HCT116 (cell line): ENCODE results near the gene PNP. TPM values are rescaled to one million over a fixed set of nuclear protein-coding genes. Genes with fewer than 3 reads are reported as not detected.

ENCODE experiments used
- ATAC-seq: fragments of 200-7000 bp; cut with Tn5 transposase; 2 replicates; pipeline ENCODE4 v1.9.1; 2020; ENCODE audit warnings: mild to moderate bottlenecking, moderate library complexity
- BruUV-seq: library from RNA; stranded (reverse); fragments of 400-500 nt; replicated peaks from 2 replicates; lab custom pipeline; 2021; lab: Mats Ljungman, UMichigan
- CTCF ChIA-PET: fragments of 300-600 bp; sonication (Branson Sonifier 250); formaldehyde crosslinking; loops from one replicate; lab custom pipeline; 2021; ENCODE audit warnings: antibody characterized with exemption; lab: Charles Lee
- POLR2A ChIA-PET: fragments of 300-600, 350-600 bp; sonication (Branson Sonifier 250); formaldehyde crosslinking; loops from one replicate; lab custom pipeline; 2021; ENCODE audit warnings: antibody characterized with exemption; lab: Charles Lee
- RAD21 ChIA-PET, 2 experiments: fragments of 300-600 bp; sonication (Branson Sonifier 250); formaldehyde crosslinking; loops; one replicate each; lab custom pipeline; 2023; ENCODE audit warnings: low total read pairs in 2 of 2; ENCODE audit not compliant: uncharacterized antibody in 2 of 2, unreplicated experiment in 2 of 2, low non-redundant PET in 1 of 2; lab: Charles Lee
- DNase-seq: peaks from one replicate; pipeline ENCODE4 v3.0.0-alpha.2; 2010; ENCODE audit warnings: low read depth, low spot score
- H2AFZ ChIP-seq: fragments of 200-600 bp; shearing (Covaris generic), sonication (generic); 2 replicates; pipeline ENCODE4 v1.6.1; 2017; ENCODE audit warnings: low read depth, mixed run types, mixed read lengths, antibody characterized with exemption, low read length; ENCODE audit not compliant: poor library complexity, severe bottlenecking
- H3K27ac ChIP-seq: 2 replicates; pipeline ENCODE4 v1.5.1; 2012; ENCODE audit warnings: low read depth, low read length
- H3K27me3 ChIP-seq: fragments of 200-600 bp; sonication (generic); 2 replicates; pipeline ENCODE4 v1.6.1; 2016; ENCODE audit warnings: mixed run types, low read length, mixed read lengths; ENCODE audit not compliant: insufficient read depth
- H3K36me3 ChIP-seq, 2 experiments: fragments of 200-500 bp in 1 of 2; fragments of 200-600 bp in 1 of 2; sonication (Bioruptor generic) in 1 of 2; sonication (generic) in 1 of 2; 2 replicates each; pipeline versions ENCODE4 v1.5.1 to v1.6.1; 2014 to 2016; ENCODE audit warnings: low read length in 2 of 2, inconsistent platforms in 1 of 2, mixed read lengths in 1 of 2, mixed run types in 1 of 2; ENCODE audit not compliant: insufficient read depth in 2 of 2, control insufficient read depth in 1 of 2
- H3K4me1 ChIP-seq, 2 experiments: fragments of 200-600 bp in 1 of 2; sonication (generic) in 1 of 2; 2 replicates each; pipeline versions ENCODE4 v1.5.1 to v1.6.1; 2012 to 2017; ENCODE audit warnings: low read length in 2 of 2, inconsistent platforms in 1 of 2, mild to moderate bottlenecking in 1 of 2, mixed read lengths in 1 of 2, mixed run types in 1 of 2, moderate library complexity in 1 of 2; ENCODE audit not compliant: insufficient read depth in 2 of 2, control insufficient read depth in 1 of 2
- H3K4me2 ChIP-seq: fragments of 200-600 bp; sonication (generic); 2 replicates; pipeline ENCODE4 v1.6.1; 2017; ENCODE audit warnings: mixed run types, low read length, mixed read lengths
- H3K4me3 ChIP-seq, 2 experiments: fragments of 200-600 bp in 1 of 2; sonication (generic) in 1 of 2; replicated peaks in 1 of 2; 2 replicates each; pipeline ENCODE4 v1.5.1; 2011 to 2016; ENCODE audit warnings: low read length in 2 of 2, control low read depth in 1 of 2, low read depth in 1 of 2, mild to moderate bottlenecking in 1 of 2, mixed read lengths in 1 of 2, mixed run types in 1 of 2
- H3K79me2 ChIP-seq: fragments of 200-600 bp; sonication (generic); 2 replicates; pipeline ENCODE4 v1.6.1; 2017; ENCODE audit warnings: mild to moderate bottlenecking, mixed run types, low read length, moderate library complexity, mixed read lengths; ENCODE audit not compliant: insufficient read depth
- H3K9ac ChIP-seq: fragments of 200-600 bp; sonication (generic); 2 replicates; pipeline ENCODE4 v1.6.1; 2016; ENCODE audit warnings: low read length, mixed read lengths
- H3K9me2 ChIP-seq: fragments of 200-600 bp; sonication (generic), shearing (Covaris generic); 2 replicates; pipeline ENCODE4 v1.6.1; 2017; ENCODE audit warnings: mixed run types, mild to moderate bottlenecking, moderate library complexity; ENCODE audit not compliant: insufficient read depth
- H3K9me3 ChIP-seq, 2 experiments: fragments of 200-500 bp in 1 of 2; fragments of 200-600 bp in 1 of 2; sonication (Bioruptor generic) in 1 of 2; sonication (generic) in 1 of 2; 2 replicates each; pipeline ENCODE4 v1.6.1; 2014 to 2017; ENCODE audit warnings: low read length in 2 of 2, mixed read lengths in 2 of 2, inconsistent platforms in 1 of 2, low read depth in 1 of 2, mild to moderate bottlenecking in 1 of 2, mixed run types in 1 of 2, moderate library complexity in 1 of 2; ENCODE audit not compliant: control insufficient read depth in 1 of 2, insufficient read depth in 1 of 2
- H4K20me1 ChIP-seq: fragments of 200-600 bp; sonication (generic), shearing (Covaris generic); 2 replicates; pipeline ENCODE4 v1.6.1; 2017; ENCODE audit warnings: mixed run types, mild to moderate bottlenecking, moderate library complexity; ENCODE audit not compliant: insufficient read depth
- ELF1 ChIP-seq: IDR thresholded peaks from 2 replicates; pipeline ENCODE4 v1.6.1; 2012; ENCODE audit warnings: low read depth, borderline replicate concordance
- EZH2phosphoT487 ChIP-seq: fragments of 200-600 bp; IDR thresholded peaks from 2 replicates; pipeline ENCODE4 v1.6.1; 2018; ENCODE audit warnings: antibody characterized with exemption, borderline replicate concordance
- RAD21 ChIP-seq: IDR thresholded peaks from 2 replicates; pipeline ENCODE4 v1.6.1; 2012; ENCODE audit warnings: low read depth, mild to moderate bottlenecking
- SIN3A ChIP-seq: IDR thresholded peaks from 2 replicates; pipeline ENCODE4 v1.6.1; 2012; ENCODE audit warnings: low read depth
- ZFX ChIP-seq: fragments of 450-650 bp; IDR thresholded peaks from 2 replicates; pipeline ENCODE4 v1.6.1; 2017
- intact Hi-C: fragments of 100-400 bp; cut with micrococcal nuclease; formaldehyde crosslinking; loops from 2 replicates; pipeline ENCODE4 v1.10.0; 2022
- total RNA-seq: library from RNA; stranded (reverse); gene quantifications from one replicate; pipeline ENCODE4 v1.2.1, GENCODE V29; 2021; ENCODE audit not compliant: unreplicated experiment
- TF ChIP-seq, protein P1 (sequence below): IDR thresholded peaks from 2 replicates; pipeline ENCODE4 v1.6.1; 2012; ENCODE audit warnings: low read depth
- TF ChIP-seq, protein P2 (sequence below), 3 experiments: fragments of 200-600 bp in 1 of 3; sonication (generic) in 1 of 3; IDR thresholded peaks in 2 of 3; conservative IDR thresholded peaks in 1 of 3; 2 replicates each; pipeline ENCODE4 v1.5.1; 2012 to 2017; ENCODE audit warnings: low read depth in 2 of 3, low read length in 2 of 3, antibody characterized with exemption in 1 of 3, borderline replicate concordance in 1 of 3, control low read depth in 1 of 3, mild to moderate bottlenecking in 1 of 3, mixed read lengths in 1 of 3, mixed run types in 1 of 3, moderate library complexity in 1 of 3; ENCODE audit not compliant: insufficient read depth in 1 of 3
- TF ChIP-seq, protein P3 (sequence below): IDR thresholded peaks from 2 replicates; pipeline ENCODE4 v1.6.1; 2011; ENCODE audit warnings: mild to moderate bottlenecking, low read length, moderate library complexity; ENCODE audit not compliant: insufficient replicate concordance; ENCODE audit errors: extremely low read depth

The PNP gene
- total RNA-seq, 1 experiment from 2014 or later, result 63.0 TPM

DNA sequence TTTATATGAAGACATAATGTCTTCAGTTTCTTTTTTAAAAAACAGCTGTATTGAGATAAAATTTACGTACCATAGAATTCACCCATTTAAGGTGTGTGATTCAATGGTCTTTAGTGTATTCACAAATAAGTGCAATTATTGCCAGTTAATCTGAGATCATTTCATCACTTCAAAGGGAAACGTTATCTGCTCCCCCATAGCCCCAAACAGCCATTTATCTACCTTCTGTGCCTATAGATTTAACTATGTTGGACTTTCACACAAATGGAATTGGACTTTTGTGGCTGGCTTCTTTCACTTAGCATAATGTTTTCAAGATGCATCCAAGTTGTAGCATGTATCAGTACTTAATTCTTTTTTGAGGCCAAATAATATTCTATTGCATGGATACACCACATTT lies 9.7 kb downstream of the PNP start:
- ChIA-PET POLR2A (no interaction called here), RAD21 (no interaction called here), CTCF (no interaction called here)
- Histone ChIP-seq H4K20me1 (no peaks in the 10 kb centered on the region), H3K9me3 (no peaks in the 10 kb centered on the region), H3K27me3 (no peaks in the 10 kb centered on the region), H3K9ac (no peak overlapping the region), H2AFZ (no peak overlapping the region), H3K4me1 (no peaks in the 10 kb centered on the region), H3K9me2 (no peaks in the 10 kb centered on the region), H3K27ac (no peak overlapping the region), H3K36me3 (peaks cover 31 to 38% of the 10 kb centered on the region in 2 experiments), H3K4me3 (no peak overlapping the region), H3K79me2 (peaks cover 8% of the 10 kb centered on the region), H3K4me2 (no peak overlapping the region)
- no peak for DNase-seq
- ATAC-seq, result no peak
- intact Hi-C loops, result no loop called here
- no peak for TF ChIP-seq ZFX
- TF ChIP-seq, protein P1, sequence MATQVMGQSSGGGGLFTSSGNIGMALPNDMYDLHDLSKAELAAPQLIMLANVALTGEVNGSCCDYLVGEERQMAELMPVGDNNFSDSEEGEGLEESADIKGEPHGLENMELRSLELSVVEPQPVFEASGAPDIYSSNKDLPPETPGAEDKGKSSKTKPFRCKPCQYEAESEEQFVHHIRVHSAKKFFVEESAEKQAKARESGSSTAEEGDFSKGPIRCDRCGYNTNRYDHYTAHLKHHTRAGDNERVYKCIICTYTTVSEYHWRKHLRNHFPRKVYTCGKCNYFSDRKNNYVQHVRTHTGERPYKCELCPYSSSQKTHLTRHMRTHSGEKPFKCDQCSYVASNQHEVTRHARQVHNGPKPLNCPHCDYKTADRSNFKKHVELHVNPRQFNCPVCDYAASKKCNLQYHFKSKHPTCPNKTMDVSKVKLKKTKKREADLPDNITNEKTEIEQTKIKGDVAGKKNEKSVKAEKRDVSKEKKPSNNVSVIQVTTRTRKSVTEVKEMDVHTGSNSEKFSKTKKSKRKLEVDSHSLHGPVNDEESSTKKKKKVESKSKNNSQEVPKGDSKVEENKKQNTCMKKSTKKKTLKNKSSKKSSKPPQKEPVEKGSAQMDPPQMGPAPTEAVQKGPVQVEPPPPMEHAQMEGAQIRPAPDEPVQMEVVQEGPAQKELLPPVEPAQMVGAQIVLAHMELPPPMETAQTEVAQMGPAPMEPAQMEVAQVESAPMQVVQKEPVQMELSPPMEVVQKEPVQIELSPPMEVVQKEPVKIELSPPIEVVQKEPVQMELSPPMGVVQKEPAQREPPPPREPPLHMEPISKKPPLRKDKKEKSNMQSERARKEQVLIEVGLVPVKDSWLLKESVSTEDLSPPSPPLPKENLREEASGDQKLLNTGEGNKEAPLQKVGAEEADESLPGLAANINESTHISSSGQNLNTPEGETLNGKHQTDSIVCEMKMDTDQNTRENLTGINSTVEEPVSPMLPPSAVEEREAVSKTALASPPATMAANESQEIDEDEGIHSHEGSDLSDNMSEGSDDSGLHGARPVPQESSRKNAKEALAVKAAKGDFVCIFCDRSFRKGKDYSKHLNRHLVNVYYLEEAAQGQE, result no peak
- no peak for TF ChIP-seq SIN3A
- TF ChIP-seq, protein P2, sequence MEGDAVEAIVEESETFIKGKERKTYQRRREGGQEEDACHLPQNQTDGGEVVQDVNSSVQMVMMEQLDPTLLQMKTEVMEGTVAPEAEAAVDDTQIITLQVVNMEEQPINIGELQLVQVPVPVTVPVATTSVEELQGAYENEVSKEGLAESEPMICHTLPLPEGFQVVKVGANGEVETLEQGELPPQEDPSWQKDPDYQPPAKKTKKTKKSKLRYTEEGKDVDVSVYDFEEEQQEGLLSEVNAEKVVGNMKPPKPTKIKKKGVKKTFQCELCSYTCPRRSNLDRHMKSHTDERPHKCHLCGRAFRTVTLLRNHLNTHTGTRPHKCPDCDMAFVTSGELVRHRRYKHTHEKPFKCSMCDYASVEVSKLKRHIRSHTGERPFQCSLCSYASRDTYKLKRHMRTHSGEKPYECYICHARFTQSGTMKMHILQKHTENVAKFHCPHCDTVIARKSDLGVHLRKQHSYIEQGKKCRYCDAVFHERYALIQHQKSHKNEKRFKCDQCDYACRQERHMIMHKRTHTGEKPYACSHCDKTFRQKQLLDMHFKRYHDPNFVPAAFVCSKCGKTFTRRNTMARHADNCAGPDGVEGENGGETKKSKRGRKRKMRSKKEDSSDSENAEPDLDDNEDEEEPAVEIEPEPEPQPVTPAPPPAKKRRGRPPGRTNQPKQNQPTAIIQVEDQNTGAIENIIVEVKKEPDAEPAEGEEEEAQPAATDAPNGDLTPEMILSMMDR (IDR thresholded peaks at IDR 0.05 in 2 of 3, conservative IDR thresholded peaks at IDR 0.05 in 1 of 3; ENCODE audit: borderline replicate concordance in 1 of 3, insufficient read depth in 1 of 3, low read depth in 2 of 3, low read length in 2 of 3), result no peak
- no peak for TF ChIP-seq ELF1
- TF ChIP-seq RAD21, result no peak
- TF ChIP-seq, protein P3, sequence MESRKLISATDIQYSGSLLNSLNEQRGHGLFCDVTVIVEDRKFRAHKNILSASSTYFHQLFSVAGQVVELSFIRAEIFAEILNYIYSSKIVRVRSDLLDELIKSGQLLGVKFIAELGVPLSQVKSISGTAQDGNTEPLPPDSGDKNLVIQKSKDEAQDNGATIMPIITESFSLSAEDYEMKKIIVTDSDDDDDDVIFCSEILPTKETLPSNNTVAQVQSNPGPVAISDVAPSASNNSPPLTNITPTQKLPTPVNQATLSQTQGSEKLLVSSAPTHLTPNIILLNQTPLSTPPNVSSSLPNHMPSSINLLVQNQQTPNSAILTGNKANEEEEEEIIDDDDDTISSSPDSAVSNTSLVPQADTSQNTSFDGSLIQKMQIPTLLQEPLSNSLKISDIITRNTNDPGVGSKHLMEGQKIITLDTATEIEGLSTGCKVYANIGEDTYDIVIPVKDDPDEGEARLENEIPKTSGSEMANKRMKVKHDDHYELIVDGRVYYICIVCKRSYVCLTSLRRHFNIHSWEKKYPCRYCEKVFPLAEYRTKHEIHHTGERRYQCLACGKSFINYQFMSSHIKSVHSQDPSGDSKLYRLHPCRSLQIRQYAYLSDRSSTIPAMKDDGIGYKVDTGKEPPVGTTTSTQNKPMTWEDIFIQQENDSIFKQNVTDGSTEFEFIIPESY, result no peak
- TF ChIP-seq EZH2phosphoT487, result no peak
- no TSS peak for BruUV-seq
